ES-I3 (cell line): Measurements from ENCODE around the gene SEMA6A.

Source experiments
- H3K36me3 ChIP-seq: 2 replicates; pipeline ENCODE4 v1.6.1; 2013; ENCODE audit warnings: mild to moderate bottlenecking, low read length, control low read depth, moderate library complexity; ENCODE audit not compliant: insufficient read depth
- H3K4me1 ChIP-seq: 2 replicates; pipeline ENCODE4 v1.6.1; 2013; ENCODE audit warnings: mild to moderate bottlenecking, control low read depth, low read length; ENCODE audit not compliant: insufficient read depth
- H3K9ac ChIP-seq: 2 replicates; pipeline ENCODE4 v1.6.1; 2013; ENCODE audit warnings: low read depth, mild to moderate bottlenecking, low read length, moderate library complexity
- H3K9me3 ChIP-seq: 2 replicates; pipeline ENCODE4 v1.6.1; 2013; ENCODE audit warnings: mild to moderate bottlenecking, low read length, moderate library complexity; ENCODE audit not compliant: control insufficient read depth, insufficient read depth

Gene SEMA6A

DNA sequence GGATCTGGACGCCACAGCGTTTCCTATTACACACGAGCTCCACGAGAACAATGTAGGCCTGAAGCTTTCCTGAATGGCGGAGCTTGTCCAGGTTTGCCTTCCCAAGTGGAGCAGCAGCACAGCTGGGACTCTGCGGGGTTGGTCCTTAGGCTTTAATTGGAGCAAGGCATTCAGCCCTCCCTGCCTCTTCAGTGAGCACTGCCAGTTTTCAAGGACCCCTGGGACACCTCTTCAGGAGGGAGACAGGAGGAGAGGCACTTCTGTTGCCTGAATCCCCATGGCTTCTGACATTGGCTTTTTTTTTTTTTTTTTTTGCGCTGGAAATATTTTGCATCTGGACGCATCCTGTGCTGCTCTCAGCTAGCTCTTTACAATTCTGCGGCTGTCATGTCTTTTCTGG, 179.4 kb downstream of the SEMA6A start:
- Histone ChIP-seq H3K4me1 (no peaks in the 10 kb centered on the region), H3K9me3 (no peaks in the 10 kb centered on the region), H3K36me3 (no peaks in the 10 kb centered on the region), H3K9ac (no peak overlapping the region)

DNA sequence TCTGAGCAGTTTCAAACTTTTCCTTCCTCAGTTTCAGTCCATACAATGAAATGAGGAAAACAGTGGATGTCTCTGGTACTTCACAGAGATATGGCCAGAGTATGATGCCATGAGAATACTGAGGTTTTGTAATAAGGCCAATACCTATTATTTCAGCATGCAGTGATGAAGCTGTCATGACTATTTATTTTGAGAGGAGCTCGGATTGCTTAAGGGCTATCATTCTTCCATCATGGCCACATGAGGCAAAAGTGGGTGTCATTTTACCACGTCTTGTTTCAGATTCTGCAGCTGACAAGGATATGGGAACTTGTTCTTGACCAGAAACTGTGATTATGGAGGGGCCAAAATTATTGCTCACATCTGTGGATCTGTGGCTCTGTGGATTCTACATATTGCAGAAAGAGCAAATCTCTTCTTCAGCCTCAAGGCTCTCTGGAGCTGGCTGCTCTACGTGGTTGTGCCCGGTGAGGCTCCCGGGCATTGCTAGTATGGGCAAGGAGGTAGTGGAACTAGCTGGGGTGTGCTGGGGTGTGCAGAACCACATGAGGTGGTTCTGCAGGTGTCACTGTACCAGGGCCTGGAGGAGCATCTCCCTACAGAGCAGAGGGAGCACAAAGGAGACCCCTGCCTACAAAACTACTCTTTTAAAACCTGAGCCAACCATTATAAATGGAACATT, 180.3 kb downstream of the SEMA6A start:
- H3K36me3 ChIP-seq: no peaks in the 10 kb centered on the region
- H3K9ac ChIP-seq: no peak overlapping the region
- H3K4me1 ChIP-seq: no peaks in the 10 kb centered on the region
- H3K9me3 ChIP-seq: no peaks in the 10 kb centered on the region
